ENCODE data around the gene S100A16. TPM values are rescaled to one million over a fixed set of nuclear protein-coding genes. Genes with fewer than 3 reads are reported as not detected.

Gene S100A16
- total and polyA plus RNA-seq, 9 of the 15 experiments (the other 6 are each of a cell fraction or from before 2014, with no cell fraction given) = 1.6 to 6.9 (median 4.3) TPM

- H3K9me3 ChIP-seq (replicated peaks; ENCODE audit: control insufficient read depth, insufficient read depth, low read depth, low read length) = no peaks in the 10 kb centered on the region
- no peak overlapping the region for H3K4me3 ChIP-seq
- H3K4me1 ChIP-seq (replicated peaks in 1 of 2; ENCODE audit: control insufficient read depth in 2 of 2, insufficient read depth in 2 of 2, low read length in 2 of 2) = peaks cover 31 to 50% of the 10 kb centered on the region in 2 experiments
- no peak overlapping the region for H3K4me2 ChIP-seq (ENCODE audit: insufficient read depth, low read length)
- intact Hi-C loops (cut with micrococcal nuclease) (no loop called here), in situ Hi-C loops (cut with MboI) (no loop called here)
- BruUV-seq (replicated peaks) = no TSS peak
- H3K27me3 ChIP-seq (ENCODE audit: control insufficient read depth in 2 of 2, insufficient read depth in 2 of 2, low read length in 2 of 2) = no peaks in the 10 kb centered on the region
- H3K36me3 ChIP-seq (ENCODE audit: control insufficient read depth, insufficient read depth, low read length) = no peaks in the 10 kb centered on the region
- ATAC-seq = no peak
- H4K20me1 ChIP-seq (replicated peaks; ENCODE audit: control insufficient read depth, insufficient read depth, low read length) = no peaks in the 10 kb centered on the region
- TF ChIP-seq EGR1 (conservative IDR thresholded peaks at IDR 0.05) (0 out of 2 replicates have a peak, but pooled peaks have one; percentile 21), HOXB6 (CRISPR knock-in tag; IDR thresholded peaks at IDR 0.05; ENCODE audit: borderline replicate concordance) (no peak)
- peak overlapping the region; percentile 65 for H2AFZ ChIP-seq (ENCODE audit: low read depth, low read length)
- peaks cover 6% of the 10 kb centered on the region for H3K9me1 ChIP-seq (ENCODE audit: control insufficient read depth, insufficient read depth, low read length)
- H3K79me2 ChIP-seq (ENCODE audit: control insufficient read depth, insufficient read depth, low read length) = no peaks in the 10 kb centered on the region
- FAIRE-seq = no peak
- peak overlapping the region in 1 of 2 experiments; percentile 79; a peak in 1 of 4 replicates for H3K9ac ChIP-seq (ENCODE audit: insufficient read depth in 1 of 2, low read depth in 2 of 2, low read length in 2 of 2)
- POLR2A ChIA-PET = interaction anchor here (1.1 to 4.1 kb wide), 2 partner anchors 8 to 16 kb away, joined by 3 to 23 read pairs; partner anchors contain the start of genes S100A1 and S100A13
- no peak overlapping the region for H3K27ac ChIP-seq (ENCODE audit: extremely low read depth, low read depth, low read length)
- CTCF ChIA-PET (ENCODE audit: low intra/inter-chr PET ratio) = no interaction called here
- no peak for DNase-seq (ENCODE audit: extremely low read depth in 1 of 4, low spot score in 3 of 4)
- 46% methylated on average over 7 of the region's 7 CpGs for WGBS (ENCODE audit: insufficient coverage, low coverage, missing lambda C conversion rate)
These were observed 2.1 kb downstream of the S100A16 start for GRCh38 chr1:153610811-153611301.

GRCh38 chr1:153610334-153610733 lies 2.6 kb downstream of the S100A16 start:
- POLR2A ChIA-PET = interaction anchor here (1.1 to 4.1 kb wide), 2 partner anchors 9 to 17 kb away, joined by 3 to 23 read pairs; partner anchors contain the start of genes S100A1 and S100A13
- TF ChIP-seq BRD9 (IDR thresholded peaks at IDR 0.05; ENCODE audit: low read depth, partially characterized antibody) = no peak
- TF ChIP-seq ZNF263 (CRISPR knock-in tag; IDR thresholded peaks at IDR 0.05; ENCODE audit: borderline replicate concordance) = 0 out of 2 replicates have a peak, but pooled peaks have one; percentile 10
- TF ChIP-seq ZNF695 (CRISPR knock-in tag; IDR thresholded peaks at IDR 0.05) = no peak
- TF ChIP-seq ZNF589 (CRISPR knock-in tag; IDR thresholded peaks at IDR 0.05; ENCODE audit: low read depth) = no peak
- TF ChIP-seq ZBTB7A (IDR thresholded peaks at IDR 0.05; ENCODE audit: borderline replicate concordance, control insufficient read depth, low read depth, low read length) = peak; percentile 23; the same call in 1 of the 2 replicates
- TF ChIP-seq SMARCB1 (IDR thresholded peaks at IDR 0.05; ENCODE audit: insufficient read length, low read depth) = no peak
- no peak for TF ChIP-seq ZNF740 (CRISPR knock-in tag; IDR thresholded peaks at IDR 0.05)
- no peak for TF ChIP-seq ZNF740 (tag; IDR thresholded peaks at IDR 0.05)
- TF ChIP-seq ZNF780A (CRISPR knock-in tag; IDR thresholded peaks at IDR 0.05) = no peak
- no peak for TF ChIP-seq ELF1 (tag; IDR thresholded peaks at IDR 0.05)
- 0 out of 2 replicates have a peak, but pooled peaks have one; percentile 13 for TF ChIP-seq CBFA2T3 (IDR thresholded peaks at IDR 0.05)
- TF ChIP-seq FOSL1 (tag; conservative IDR thresholded peaks at IDR 0.05) = 0 out of 2 replicates have a peak, but pooled peaks have one; percentile 6
- TF ChIP-seq, protein P1, sequence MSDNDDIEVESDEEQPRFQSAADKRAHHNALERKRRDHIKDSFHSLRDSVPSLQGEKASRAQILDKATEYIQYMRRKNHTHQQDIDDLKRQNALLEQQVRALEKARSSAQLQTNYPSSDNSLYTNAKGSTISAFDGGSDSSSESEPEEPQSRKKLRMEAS (CRISPR knock-in tag; IDR thresholded peaks at IDR 0.05) = no peak
- TF ChIP-seq ZZZ3 (IDR thresholded peaks at IDR 0.05) = no peak

More at GRCh38 chr1:153610334-153610733, 2.6 kb downstream of the S100A16 start:
- CTCF ChIA-PET (ENCODE audit: low intra/inter-chr PET ratio) = no interaction called here
- ATAC-seq (no peak), DNase-seq (ENCODE audit: extremely low read depth in 1 of 4, low spot score in 3 of 4) (peak in 2 of 4 experiments; percentile 50), FAIRE-seq (no peak)
- Histone ChIP-seq H4K20me1 (replicated peaks; ENCODE audit: control insufficient read depth, insufficient read depth, low read length) (no peaks in the 10 kb centered on the region), H3K27ac (ENCODE audit: extremely low read depth, low read depth, low read length) (no peak overlapping the region), H3K4me2 (ENCODE audit: insufficient read depth, low read length) (peak overlapping the region; percentile 7; the same call in 1 of the 2 replicates), H3K27me3 (ENCODE audit: control insufficient read depth in 2 of 2, insufficient read depth in 2 of 2, low read length in 2 of 2) (no peaks in the 10 kb centered on the region), H2AFZ (ENCODE audit: low read depth, low read length) (peak overlapping the region; percentile 65; the same call in 1 of the 2 replicates), H3K9me3 (replicated peaks; ENCODE audit: control insufficient read depth, insufficient read depth, low read depth, low read length) (no peaks in the 10 kb centered on the region), H3K9ac (ENCODE audit: insufficient read depth in 1 of 2, low read depth in 2 of 2, low read length in 2 of 2) (peak overlapping the region in 1 of 2 experiments; percentile 79; a peak in 2 of 4 replicates), H3K4me1 (replicated peaks in 1 of 2; ENCODE audit: control insufficient read depth in 2 of 2, insufficient read depth in 2 of 2, low read length in 2 of 2) (peaks cover 30 to 47% of the 10 kb centered on the region in 2 experiments), H3K9me1 (ENCODE audit: control insufficient read depth, insufficient read depth, low read length) (peaks cover 6% of the 10 kb centered on the region), H3K79me2 (ENCODE audit: control insufficient read depth, insufficient read depth, low read length) (no peaks in the 10 kb centered on the region), H3K4me3 (no peak overlapping the region), H3K36me3 (ENCODE audit: control insufficient read depth, insufficient read depth, low read length) (no peaks in the 10 kb centered on the region)
- WGBS (ENCODE audit: insufficient coverage, low coverage, missing lambda C conversion rate) = 33% methylated on average over 3 of the region's 4 CpGs
- in situ Hi-C loops (cut with MboI) (no loop called here), intact Hi-C loops (cut with micrococcal nuclease) (no loop called here)
- BruUV-seq (replicated peaks) = no TSS peak

Data from K562 (cell line).